Lower lobe of right lung (tissue), 2 donors: ENCODE results near the gene CDC37L1. TPM values are rescaled to one million over a fixed set of nuclear protein-coding genes. Genes with fewer than 3 reads are reported as not detected.

Experiments used
- ATAC-seq, 2 donors: fragments of 200-7000 bp; cut with Tn5 transposase; one replicate each; pipeline ENCODE4 v1.9.1; 2020 to 2022; ENCODE audit warnings: mild to moderate bottlenecking in 2 of 2, moderate library complexity in 2 of 2
- DNase-seq: peaks from one replicate; pipeline ENCODE4 v3.0.0-alpha.2; 2020
- H3K27ac ChIP-seq: fragments of 200-600 bp; one replicate; pipeline ENCODE4 v1.8.0; 2022
- H3K27me3 ChIP-seq: fragments of 200-600 bp; one replicate; pipeline ENCODE4 v1.8.0; 2022; ENCODE audit warnings: low read depth
- H3K36me3 ChIP-seq: fragments of 200-600 bp; one replicate; pipeline ENCODE4 v1.8.0; 2022; ENCODE audit warnings: mild to moderate bottlenecking
- H3K4me1 ChIP-seq: fragments of 200-600 bp; one replicate; pipeline ENCODE4 v1.8.0; 2022
- H3K4me3 ChIP-seq: fragments of 200-600 bp; one replicate; pipeline ENCODE4 v1.8.0; 2022; ENCODE audit warnings: mild to moderate bottlenecking
- H3K9me3 ChIP-seq: fragments of 200-600 bp; one replicate; pipeline ENCODE4 v1.8.0; 2022
- intact Hi-C: fragments of 100-400 bp; cut with DNase I; formaldehyde crosslinking; loops from one replicate; pipeline ENCODE4 v1.11.0; 2022
- total RNA-seq: library from RNA; stranded (reverse); fragmentation: NEBNext Ultra II Directional; extraction: Animal tissue kit (Norgen Biotek cat#: 25700); gene quantifications from one replicate; pipeline ENCODE4 v1.2.1, GENCODE V29; 2021
- TF ChIP-seq, protein P1 (sequence below): fragments of 200-600 bp; IDR thresholded peaks from one replicate; pipeline ENCODE4 v1.8.0; 2022; ENCODE audit warnings: antibody characterized with exemption, mild to moderate bottlenecking
- donor health status: DM: no; HTN: yes; CAD: no; lungs with severe emphysema.

The CDC37L1 gene
- total RNA-seq, 1 donor from 2014 or later = 14.3 TPM

DNA sequence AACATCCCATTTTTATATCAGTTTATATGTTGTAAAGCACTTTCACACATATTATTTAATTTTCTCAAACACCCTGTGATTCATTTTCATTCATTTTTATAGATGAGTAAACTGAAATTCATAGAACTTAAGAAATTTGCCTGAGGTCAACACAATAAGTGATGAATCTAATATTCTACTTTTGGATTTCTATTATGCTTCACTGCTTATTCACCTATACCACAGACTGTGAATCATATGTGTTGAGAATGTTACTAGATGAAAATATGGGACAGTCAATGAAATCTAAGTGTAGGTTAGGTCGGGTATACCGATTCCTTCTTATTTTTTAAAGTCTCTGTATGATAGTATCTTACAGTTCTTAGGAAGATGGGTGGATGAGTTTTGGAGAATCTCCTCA, 24.8 kb downstream of the CDC37L1 start:
- no peaks in the 10 kb centered on the region for H3K4me1 ChIP-seq
- DNase-seq (no peak), ATAC-seq (no peak)
- TF ChIP-seq, protein P1, sequence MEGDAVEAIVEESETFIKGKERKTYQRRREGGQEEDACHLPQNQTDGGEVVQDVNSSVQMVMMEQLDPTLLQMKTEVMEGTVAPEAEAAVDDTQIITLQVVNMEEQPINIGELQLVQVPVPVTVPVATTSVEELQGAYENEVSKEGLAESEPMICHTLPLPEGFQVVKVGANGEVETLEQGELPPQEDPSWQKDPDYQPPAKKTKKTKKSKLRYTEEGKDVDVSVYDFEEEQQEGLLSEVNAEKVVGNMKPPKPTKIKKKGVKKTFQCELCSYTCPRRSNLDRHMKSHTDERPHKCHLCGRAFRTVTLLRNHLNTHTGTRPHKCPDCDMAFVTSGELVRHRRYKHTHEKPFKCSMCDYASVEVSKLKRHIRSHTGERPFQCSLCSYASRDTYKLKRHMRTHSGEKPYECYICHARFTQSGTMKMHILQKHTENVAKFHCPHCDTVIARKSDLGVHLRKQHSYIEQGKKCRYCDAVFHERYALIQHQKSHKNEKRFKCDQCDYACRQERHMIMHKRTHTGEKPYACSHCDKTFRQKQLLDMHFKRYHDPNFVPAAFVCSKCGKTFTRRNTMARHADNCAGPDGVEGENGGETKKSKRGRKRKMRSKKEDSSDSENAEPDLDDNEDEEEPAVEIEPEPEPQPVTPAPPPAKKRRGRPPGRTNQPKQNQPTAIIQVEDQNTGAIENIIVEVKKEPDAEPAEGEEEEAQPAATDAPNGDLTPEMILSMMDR = no peak
- H3K36me3 ChIP-seq = peaks cover 82% of the 10 kb centered on the region
- H3K4me3 ChIP-seq = no peak overlapping the region
- H3K27me3 ChIP-seq = no peaks in the 10 kb centered on the region
- intact Hi-C loops = no loop called here
- H3K9me3 ChIP-seq = no peaks in the 10 kb centered on the region
- no peak overlapping the region for H3K27ac ChIP-seq

DNA sequence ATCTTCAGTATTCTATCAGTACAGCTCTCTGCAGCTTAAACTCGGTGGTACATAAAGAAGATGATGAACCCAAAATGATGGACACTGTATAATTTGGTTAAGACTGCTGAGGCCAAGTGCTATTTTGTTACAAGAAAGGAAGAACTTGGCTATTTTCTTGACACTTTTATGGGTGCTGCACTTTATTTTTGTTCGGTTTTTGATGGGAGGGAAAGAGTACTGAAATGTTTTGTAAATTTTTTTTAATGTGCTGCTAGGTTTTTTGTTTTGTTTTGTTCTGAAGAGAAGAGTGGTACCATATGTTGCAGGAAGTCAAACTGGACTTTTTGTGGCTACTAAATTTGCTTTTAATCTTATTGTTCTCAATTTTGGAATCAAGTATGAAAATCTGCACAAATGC, 26.7 kb downstream of the CDC37L1 start:
- H3K36me3 ChIP-seq = peaks cover 80% of the 10 kb centered on the region

DNA sequence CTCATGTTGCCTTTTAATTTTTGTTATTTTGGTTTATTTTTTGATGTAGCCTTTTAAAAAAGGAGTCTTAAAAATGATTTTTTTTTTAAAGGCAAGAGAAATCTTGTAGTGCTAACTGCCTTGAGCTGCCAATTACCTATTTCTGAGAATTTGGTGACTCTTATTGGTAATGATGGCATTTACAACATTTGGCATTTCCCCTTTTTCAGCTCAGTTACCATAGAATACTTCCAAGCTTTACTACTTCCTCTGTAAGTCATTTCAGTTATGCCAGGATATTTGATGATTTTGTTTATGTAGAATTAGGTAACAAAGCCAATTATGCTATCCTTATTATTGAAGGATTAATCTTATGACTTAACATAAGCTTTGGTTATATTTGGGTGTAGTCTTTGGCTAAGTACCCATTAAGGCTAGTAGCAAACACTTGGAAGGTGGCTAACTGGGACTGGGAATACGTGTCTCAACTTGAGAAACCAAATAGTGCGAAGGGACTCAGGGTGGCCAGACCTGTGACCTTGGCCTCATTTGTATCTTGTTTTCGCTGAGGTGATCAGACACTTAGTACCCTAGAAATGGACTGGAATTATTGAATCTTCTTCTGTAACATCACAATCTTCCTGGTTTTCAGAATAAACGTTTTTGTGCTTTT, 27.7 kb downstream of the CDC37L1 start:
- no peak for ATAC-seq
- intact Hi-C loops = no loop called here
- H3K4me3 ChIP-seq = no peak overlapping the region
- TF ChIP-seq, protein P1 = no peak
- no peak for DNase-seq
- H3K4me1 ChIP-seq = no peaks in the 10 kb centered on the region
- no peaks in the 10 kb centered on the region for H3K27me3 ChIP-seq
- no peaks in the 10 kb centered on the region for H3K9me3 ChIP-seq
- peaks cover 72% of the 10 kb centered on the region for H3K36me3 ChIP-seq
- H3K27ac ChIP-seq = no peak overlapping the region

More for the DNA sequence above, 26.7 kb downstream of the CDC37L1 start:
- TF ChIP-seq, protein P1 = no peak
- H3K9me3 ChIP-seq = no peaks in the 10 kb centered on the region
- intact Hi-C loops = no loop called here
- H3K27ac ChIP-seq = no peak overlapping the region
- H3K4me1 ChIP-seq = no peaks in the 10 kb centered on the region
- H3K27me3 ChIP-seq = no peaks in the 10 kb centered on the region
- no peak for DNase-seq
- no peak overlapping the region for H3K4me3 ChIP-seq
- ATAC-seq = no peak

DNA sequence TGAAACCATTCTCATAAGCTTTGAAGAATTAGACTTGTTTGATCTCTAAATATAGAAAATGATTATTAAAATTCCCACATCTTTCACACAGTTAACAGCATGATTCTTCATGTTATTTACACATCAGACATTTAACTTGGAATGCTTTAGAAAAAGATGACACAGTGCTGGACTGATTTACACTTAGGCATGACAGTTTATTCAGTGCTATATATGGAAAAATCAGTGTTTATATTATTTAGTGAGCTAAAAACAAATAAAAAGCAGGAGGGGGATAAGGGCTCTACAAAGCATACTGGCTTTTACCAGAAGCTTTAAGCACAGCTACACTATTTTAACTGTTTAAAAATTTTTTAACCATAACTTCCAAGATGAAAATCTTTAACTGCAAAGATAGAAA, 30.0 kb downstream of the CDC37L1 start:
- no peaks in the 10 kb centered on the region for H3K9me3 ChIP-seq
- intact Hi-C loops = no loop called here
- H3K27me3 ChIP-seq = no peaks in the 10 kb centered on the region
- TF ChIP-seq, protein P1 = no peak
- H3K36me3 ChIP-seq = peaks cover 65% of the 10 kb centered on the region
- no peak overlapping the region for H3K27ac ChIP-seq
- ATAC-seq (no peak), DNase-seq (no peak)
- H3K4me1 ChIP-seq = no peaks in the 10 kb centered on the region
- no peak overlapping the region for H3K4me3 ChIP-seq

DNA sequence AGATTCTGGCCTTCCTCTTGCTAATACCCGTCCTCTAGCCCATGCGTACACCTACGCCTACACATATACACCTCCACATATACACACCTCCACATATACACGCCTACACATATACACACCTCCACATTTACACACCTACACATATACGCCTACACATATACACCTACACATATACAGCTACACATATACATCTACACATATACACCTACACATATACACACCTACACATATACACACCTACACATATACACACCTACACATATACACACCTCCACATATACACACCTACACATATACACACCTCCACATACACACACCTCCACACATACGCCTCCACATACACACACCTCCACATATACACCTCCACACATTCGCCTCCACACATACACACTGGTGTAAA, 34.5 kb downstream of the CDC37L1 start:
- DNase-seq = no peak
- Histone ChIP-seq H3K27ac (no peak overlapping the region), H3K4me1 (no peaks in the 10 kb centered on the region), H3K4me3 (no peak overlapping the region), H3K9me3 (no peaks in the 10 kb centered on the region), H3K27me3 (no peaks in the 10 kb centered on the region), H3K36me3 (peaks cover 76% of the 10 kb centered on the region)
- TF ChIP-seq, protein P1 = no peak
- peak; percentile 40 to 63 for ATAC-seq
- intact Hi-C loops = no loop called here
